ENCODE measurements around the gene IGLON5.
A peak's percentile ranks its signal among the peaks of the same experiment; 100 is the strongest.

IGLON5 gene

DNA sequence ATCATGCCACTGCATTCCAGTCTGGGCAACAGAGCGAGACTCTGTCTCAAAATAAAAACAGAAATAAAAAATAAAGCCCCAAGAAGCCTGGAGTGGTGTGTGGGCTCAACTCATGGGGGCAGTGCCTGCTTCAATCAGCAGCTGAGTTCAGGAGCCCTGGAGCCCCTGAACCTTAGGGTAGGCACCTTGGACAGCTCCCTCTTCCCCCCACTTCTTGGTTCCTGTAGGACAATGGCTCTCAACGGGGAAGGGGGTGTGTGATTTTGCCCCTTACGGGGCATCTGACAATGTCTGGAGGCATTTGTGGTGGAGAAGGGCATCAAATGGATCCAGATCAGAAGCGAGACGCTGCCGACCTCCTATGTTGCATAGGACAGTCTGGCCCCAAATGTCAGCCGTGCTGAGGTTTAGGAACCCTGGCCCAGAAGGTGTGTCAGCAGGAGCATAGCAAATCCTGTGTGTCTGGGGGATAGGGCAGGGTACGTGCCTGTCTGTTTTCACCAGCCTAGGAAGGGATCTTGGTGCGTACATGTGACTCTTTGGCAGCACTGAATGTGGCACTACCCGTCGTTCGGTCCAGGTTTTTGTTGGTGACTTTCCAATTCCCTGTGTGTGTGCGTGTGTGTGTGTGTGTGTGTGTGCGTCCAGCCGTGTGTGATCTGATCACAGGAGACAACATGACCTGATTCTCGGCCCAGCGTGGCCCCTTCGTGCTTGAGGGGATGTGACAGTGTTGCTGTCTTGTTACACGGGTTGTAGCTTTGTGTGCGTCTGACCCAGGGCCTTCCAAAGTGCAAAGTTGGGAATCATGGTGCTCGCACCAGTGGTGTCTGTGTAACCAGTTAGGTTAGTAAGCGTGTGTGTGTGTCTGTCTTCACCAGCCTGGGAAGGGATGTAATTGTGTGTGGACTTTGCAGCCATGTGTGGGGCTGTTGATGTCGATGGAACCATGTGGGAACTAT, 7.5 kb downstream of the IGLON5 start:
- Histone ChIP-seq H3K4me3 (ENCODE audit: low read length) (no peak overlapping the region), H3K9me3 (ENCODE audit: control insufficient read depth, low read depth, low read length) (no peaks in the 10 kb centered on the region), H3K27ac (ENCODE audit: low read length) (no peak overlapping the region), H3K4me1 (ENCODE audit: control insufficient read depth, low read depth, low read length) (no peaks in the 10 kb centered on the region), H3K27me3 (ENCODE audit: control insufficient read depth, insufficient read depth, low read length) (no peaks in the 10 kb centered on the region), H3K9ac (ENCODE audit: low read length) (no peak overlapping the region), H3K36me3 (ENCODE audit: control insufficient read depth, low read depth, low read length) (no peaks in the 10 kb centered on the region)

GRCh38 chr19:51319649-51320279, 8.3 kb downstream of the IGLON5 start:
- Histone ChIP-seq H3K4me1 (ENCODE audit: control insufficient read depth, low read depth, low read length) (no peaks in the 10 kb centered on the region), H3K27ac (ENCODE audit: low read length) (no peak overlapping the region), H3K9me3 (ENCODE audit: control insufficient read depth, low read depth, low read length) (no peaks in the 10 kb centered on the region), H3K4me3 (ENCODE audit: low read length) (no peak overlapping the region), H3K9ac (ENCODE audit: low read length) (no peak overlapping the region), H3K27me3 (ENCODE audit: control insufficient read depth, insufficient read depth, low read length) (no peaks in the 10 kb centered on the region), H3K36me3 (ENCODE audit: control insufficient read depth, low read depth, low read length) (no peaks in the 10 kb centered on the region)

DNA sequence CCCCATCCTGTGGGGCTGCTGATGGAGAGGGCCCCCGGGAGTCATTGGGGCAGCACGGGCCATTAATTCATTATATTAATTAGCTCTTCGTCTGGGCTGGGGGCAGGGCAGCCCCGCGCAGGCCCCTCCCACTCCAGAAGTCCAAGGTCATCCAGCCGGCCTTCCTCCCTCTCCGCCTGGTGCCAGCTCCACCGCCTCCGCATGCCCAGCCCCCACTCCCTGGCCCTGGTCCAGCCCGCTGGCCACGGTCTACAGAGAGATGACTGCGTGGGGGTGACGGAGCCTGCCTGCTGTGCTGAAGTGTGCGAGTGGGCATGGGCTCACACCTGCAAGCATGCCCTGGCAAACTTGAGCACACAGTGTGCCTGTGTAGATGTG, 8.8 kb downstream of the IGLON5 start:
- H3K4me3 ChIP-seq (ENCODE audit: low read length), result no peak overlapping the region
- no peaks in the 10 kb centered on the region for H3K27me3 ChIP-seq (ENCODE audit: control insufficient read depth, insufficient read depth, low read length)
- no peaks in the 10 kb centered on the region for H3K9me3 ChIP-seq (ENCODE audit: control insufficient read depth, low read depth, low read length)
- H3K4me1 ChIP-seq (ENCODE audit: control insufficient read depth, low read depth, low read length), result no peaks in the 10 kb centered on the region
- no peaks in the 10 kb centered on the region for H3K36me3 ChIP-seq (ENCODE audit: control insufficient read depth, low read depth, low read length)
- no peak overlapping the region for H3K27ac ChIP-seq (ENCODE audit: low read length)
- no peak overlapping the region for H3K9ac ChIP-seq (ENCODE audit: low read length)

GRCh38 chr19:51321799-51322198, 10.4 kb downstream of the IGLON5 start:
- Histone ChIP-seq H3K4me3 (ENCODE audit: low read length) (no peak overlapping the region), H3K27me3 (ENCODE audit: control insufficient read depth, insufficient read depth, low read length) (no peaks in the 10 kb centered on the region), H3K4me1 (ENCODE audit: control insufficient read depth, low read depth, low read length) (no peaks in the 10 kb centered on the region), H3K9me3 (ENCODE audit: control insufficient read depth, low read depth, low read length) (no peaks in the 10 kb centered on the region), H3K27ac (ENCODE audit: low read length) (no peak overlapping the region), H3K36me3 (ENCODE audit: control insufficient read depth, low read depth, low read length) (no peaks in the 10 kb centered on the region), H3K9ac (ENCODE audit: low read length) (no peak overlapping the region)

GRCh38 chr19:51323481-51324166, 12.2 kb downstream of the IGLON5 start:
- peaks cover 3% of the 10 kb centered on the region for H3K27me3 ChIP-seq (ENCODE audit: control insufficient read depth, insufficient read depth, low read length)
- H3K9ac ChIP-seq (ENCODE audit: low read length), result no peak overlapping the region
- no peak overlapping the region for H3K4me3 ChIP-seq (ENCODE audit: low read length)
- H3K4me1 ChIP-seq (ENCODE audit: control insufficient read depth, low read depth, low read length), result no peaks in the 10 kb centered on the region
- H3K9me3 ChIP-seq (ENCODE audit: control insufficient read depth, low read depth, low read length), result no peaks in the 10 kb centered on the region
- no peak overlapping the region for H3K27ac ChIP-seq (ENCODE audit: low read length)
- no peaks in the 10 kb centered on the region for H3K36me3 ChIP-seq (ENCODE audit: control insufficient read depth, low read depth, low read length)

- Histone ChIP-seq H3K9me3 (ENCODE audit: control insufficient read depth, low read depth, low read length) (no peaks in the 10 kb centered on the region), H3K9ac (ENCODE audit: low read length) (no peak overlapping the region), H3K4me1 (ENCODE audit: control insufficient read depth, low read depth, low read length) (no peaks in the 10 kb centered on the region), H3K4me3 (ENCODE audit: low read length) (no peak overlapping the region), H3K27me3 (ENCODE audit: control insufficient read depth, insufficient read depth, low read length) (peaks cover 3% of the 10 kb centered on the region), H3K27ac (ENCODE audit: low read length) (no peak overlapping the region), H3K36me3 (ENCODE audit: control insufficient read depth, low read depth, low read length) (no peaks in the 10 kb centered on the region)
These were observed 12.7 kb downstream of the IGLON5 start for GRCh38 chr19:51324167-51324481.

GRCh38 chr19:51325161-51325976, 13.9 kb downstream of the IGLON5 start:
- H3K4me3 ChIP-seq (ENCODE audit: low read length), result no peak overlapping the region
- H3K9ac ChIP-seq (ENCODE audit: low read length), result no peak overlapping the region
- no peaks in the 10 kb centered on the region for H3K36me3 ChIP-seq (ENCODE audit: control insufficient read depth, low read depth, low read length)
- no peaks in the 10 kb centered on the region for H3K4me1 ChIP-seq (ENCODE audit: control insufficient read depth, low read depth, low read length)
- peaks cover 3% of the 10 kb centered on the region for H3K27me3 ChIP-seq (ENCODE audit: control insufficient read depth, insufficient read depth, low read length)
- H3K9me3 ChIP-seq (ENCODE audit: control insufficient read depth, low read depth, low read length), result no peaks in the 10 kb centered on the region
- no peak overlapping the region for H3K27ac ChIP-seq (ENCODE audit: low read length)

DNA sequence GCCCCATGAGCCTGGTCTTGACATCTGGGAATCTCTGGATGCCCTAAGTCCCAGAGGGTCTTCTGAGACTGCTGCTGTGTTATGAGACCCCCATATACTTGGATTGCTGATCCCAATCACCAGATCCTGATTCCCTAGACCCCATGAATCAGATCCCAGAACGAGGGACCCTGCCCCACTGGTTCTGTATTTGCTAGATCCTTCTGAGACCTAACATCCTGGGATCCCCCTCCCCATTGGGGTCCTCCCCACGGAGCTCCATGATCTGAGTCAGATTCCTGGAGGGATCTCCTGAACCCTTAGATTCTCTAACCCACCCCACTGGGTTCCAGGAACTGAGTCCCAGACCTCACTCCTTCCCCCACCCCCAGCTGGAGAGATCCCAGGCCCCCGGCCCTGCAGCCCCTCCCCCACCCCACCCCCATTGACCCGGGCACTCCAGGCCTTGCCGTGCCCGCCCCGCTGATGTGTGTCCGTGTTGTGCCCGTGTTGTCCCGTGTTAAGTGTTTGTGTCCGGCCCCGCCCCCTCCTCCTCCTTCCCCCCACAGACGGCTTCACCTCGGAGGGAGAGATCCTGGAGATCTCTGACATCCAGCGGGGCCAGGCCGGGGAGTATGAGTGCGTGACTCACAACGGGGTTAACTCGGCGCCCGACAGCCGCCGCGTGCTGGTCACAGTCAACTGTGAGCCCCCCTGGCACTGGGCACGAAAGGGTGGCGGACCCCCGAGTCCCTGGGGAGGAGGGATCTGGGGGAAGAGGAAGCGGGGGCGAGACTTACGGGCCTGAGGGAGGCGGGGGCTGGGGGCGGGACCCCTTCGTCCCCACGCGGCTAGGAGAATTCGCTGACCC, 15.0 kb downstream of the IGLON5 start:
- Histone ChIP-seq H3K36me3 (ENCODE audit: control insufficient read depth, low read depth, low read length) (no peaks in the 10 kb centered on the region), H3K9me3 (ENCODE audit: control insufficient read depth, low read depth, low read length) (no peaks in the 10 kb centered on the region), H3K9ac (ENCODE audit: low read length) (no peak overlapping the region), H3K4me3 (ENCODE audit: low read length) (no peak overlapping the region), H3K27me3 (ENCODE audit: control insufficient read depth, insufficient read depth, low read length) (peaks cover 3% of the 10 kb centered on the region), H3K4me1 (ENCODE audit: control insufficient read depth, low read depth, low read length) (no peaks in the 10 kb centered on the region), H3K27ac (ENCODE audit: low read length) (no peak overlapping the region)

- H3K9ac ChIP-seq (ENCODE audit: low read length), result no peak overlapping the region
- no peaks in the 10 kb centered on the region for H3K36me3 ChIP-seq (ENCODE audit: control insufficient read depth, low read depth, low read length)
- no peak overlapping the region for H3K27ac ChIP-seq (ENCODE audit: low read length)
- no peaks in the 10 kb centered on the region for H3K9me3 ChIP-seq (ENCODE audit: control insufficient read depth, low read depth, low read length)
- H3K27me3 ChIP-seq (ENCODE audit: control insufficient read depth, insufficient read depth, low read length), result peaks cover 3% of the 10 kb centered on the region
- no peaks in the 10 kb centered on the region for H3K4me1 ChIP-seq (ENCODE audit: control insufficient read depth, low read depth, low read length)
- H3K4me3 ChIP-seq (ENCODE audit: low read length), result peak overlapping the region; percentile 48
These were observed 15.9 kb downstream of the IGLON5 start for GRCh38 chr19:51327066-51328001.

DNA sequence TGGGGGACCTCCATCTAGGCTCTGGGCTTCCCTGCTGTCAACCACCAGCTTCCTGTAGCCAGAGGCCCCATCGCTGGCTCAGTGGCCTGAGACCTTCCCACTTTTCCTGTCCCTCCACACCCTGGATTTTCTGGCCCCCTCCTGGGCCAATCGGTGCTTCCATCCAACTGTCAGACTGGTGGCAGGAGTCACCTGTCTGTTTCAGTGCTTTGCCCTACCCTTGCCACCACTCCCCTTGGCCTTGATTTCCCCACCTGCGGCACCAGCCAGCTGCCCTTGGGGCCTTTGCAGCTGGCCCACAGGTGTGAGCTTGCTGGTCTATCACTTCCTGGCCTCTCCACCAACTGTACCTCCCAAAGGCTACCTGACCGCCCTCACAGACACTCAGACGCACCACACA, 18.0 kb downstream of the IGLON5 start:
- Histone ChIP-seq H3K4me3 (ENCODE audit: low read length) (no peak overlapping the region), H3K9me3 (ENCODE audit: control insufficient read depth, low read depth, low read length) (no peaks in the 10 kb centered on the region), H3K27me3 (ENCODE audit: control insufficient read depth, insufficient read depth, low read length) (peaks cover 3% of the 10 kb centered on the region), H3K4me1 (ENCODE audit: control insufficient read depth, low read depth, low read length) (no peaks in the 10 kb centered on the region), H3K27ac (ENCODE audit: low read length) (no peak overlapping the region), H3K9ac (ENCODE audit: low read length) (no peak overlapping the region), H3K36me3 (ENCODE audit: control insufficient read depth, low read depth, low read length) (no peaks in the 10 kb centered on the region)
